Stimulated activated CD8-positive, alpha-beta memory T cell treated with anti-CD3 and anti-CD28 coated beads, Interleukin-15, amount 100 ng/mL, for 24 hours (primary cell): ENCODE data around the gene CCDC28A.

Source experiments
- DNase-seq: peaks from one replicate; pipeline ENCODE4 v3.0.0-alpha.2; 2020; ENCODE audit warnings: low read depth

CCDC28A gene

DNA sequence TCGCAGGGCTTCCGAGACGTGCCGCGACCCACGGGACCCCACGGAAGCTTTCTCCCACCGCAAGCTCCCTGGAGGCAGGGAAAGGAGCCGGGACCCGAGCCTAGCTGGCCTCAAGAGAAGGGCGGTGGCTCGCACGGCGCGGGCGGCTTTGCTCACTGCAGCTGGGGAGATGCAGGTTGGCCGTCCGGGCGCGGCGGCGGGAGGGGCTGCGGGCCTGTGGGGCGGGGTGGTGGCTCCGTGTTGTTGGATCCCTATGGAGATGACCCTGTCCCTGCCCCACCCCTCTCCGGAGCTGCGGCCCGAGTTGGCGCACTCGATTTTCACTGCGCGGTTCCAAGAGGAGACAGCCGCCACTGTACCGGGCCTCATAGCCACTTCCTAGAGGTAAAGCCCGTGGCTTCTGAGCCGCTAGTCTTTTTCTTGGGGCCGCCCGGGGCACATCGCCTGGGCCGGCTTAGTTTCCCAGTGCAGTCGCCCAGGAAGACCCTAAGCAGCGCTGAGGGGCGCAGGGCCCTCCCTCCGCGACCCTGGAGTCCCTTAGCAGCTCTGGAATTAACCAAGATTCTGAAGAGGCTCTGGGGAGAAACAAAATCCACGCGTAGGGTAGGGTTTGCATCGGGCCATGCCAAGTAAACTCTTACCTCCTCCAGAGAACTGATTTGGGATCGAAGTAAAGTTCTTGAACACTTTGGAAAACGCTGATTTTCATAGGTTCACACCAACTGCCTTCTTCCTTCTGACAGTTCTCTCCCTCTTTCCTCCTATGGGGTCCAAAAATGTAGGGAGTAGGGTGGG lies 22.4 kb downstream of the CCDC28A start, which contains the start of gene ECT2L:
TSS of gene ECT2L (plus strand) at position 279 of the 795 bp plus-strand sequence. CDS start 17,188 bp downstream, outside the sequence.
- no peak for DNase-seq

GRCh38 chr6:138796771-138797170 lies 23.2 kb downstream of the CCDC28A start:
- no peak for DNase-seq

GRCh38 chr6:138797806-138798446 lies 24.4 kb downstream of the CCDC28A start:
- no peak for DNase-seq

GRCh38 chr6:138800377-138801150 lies 27.0 kb downstream of the CCDC28A start:
- no peak for DNase-seq

- DNase-seq = no peak
These were observed 29.8 kb downstream of the CCDC28A start for GRCh38 chr6:138803331-138803730.

GRCh38 chr6:138803861-138804260 lies 30.3 kb downstream of the CCDC28A start:
- DNase-seq = no peak

GRCh38 chr6:138805016-138805765 lies 31.6 kb downstream of the CCDC28A start:
- DNase-seq = no peak

DNA sequence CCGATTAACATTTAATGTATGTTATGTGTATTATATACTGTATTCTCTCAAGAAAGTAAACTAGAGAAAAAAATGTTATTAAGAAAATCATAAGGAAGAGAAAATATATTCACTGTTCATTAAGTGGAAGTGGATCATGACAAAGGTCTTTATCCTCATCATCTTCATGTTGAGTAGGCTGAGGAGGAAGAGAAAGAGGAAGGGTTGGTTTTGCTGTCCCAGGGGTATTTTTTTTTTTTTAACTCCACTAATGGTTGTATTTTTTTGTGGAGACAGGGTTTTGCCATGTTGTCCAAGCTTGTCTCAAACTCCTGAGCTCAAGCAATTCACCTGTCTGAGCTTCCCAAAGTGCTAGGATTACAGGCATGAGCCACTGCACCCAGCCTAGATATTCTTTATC lies 33.3 kb downstream of the CCDC28A start:
- DNase-seq = no peak

DNA sequence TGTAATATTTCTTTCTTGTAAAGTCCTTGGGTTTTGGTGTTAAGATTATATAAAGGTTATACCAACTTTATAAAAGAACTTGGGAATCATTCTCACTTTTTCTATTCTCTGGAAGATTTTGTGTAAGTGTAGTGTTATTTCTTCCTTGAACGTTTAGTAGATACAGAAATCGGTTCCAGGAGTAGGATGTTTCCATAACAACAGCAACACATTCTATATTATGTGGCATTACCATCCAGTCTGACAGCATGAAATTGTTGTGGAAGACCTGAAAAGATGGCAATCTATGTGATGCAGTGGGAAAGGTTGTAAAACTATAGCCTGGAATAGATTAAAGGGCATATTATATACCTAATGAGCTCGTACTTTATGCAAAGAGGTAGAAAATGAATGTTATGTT lies 36.1 kb downstream of the CCDC28A start:
- DNase-seq = no peak

DNA sequence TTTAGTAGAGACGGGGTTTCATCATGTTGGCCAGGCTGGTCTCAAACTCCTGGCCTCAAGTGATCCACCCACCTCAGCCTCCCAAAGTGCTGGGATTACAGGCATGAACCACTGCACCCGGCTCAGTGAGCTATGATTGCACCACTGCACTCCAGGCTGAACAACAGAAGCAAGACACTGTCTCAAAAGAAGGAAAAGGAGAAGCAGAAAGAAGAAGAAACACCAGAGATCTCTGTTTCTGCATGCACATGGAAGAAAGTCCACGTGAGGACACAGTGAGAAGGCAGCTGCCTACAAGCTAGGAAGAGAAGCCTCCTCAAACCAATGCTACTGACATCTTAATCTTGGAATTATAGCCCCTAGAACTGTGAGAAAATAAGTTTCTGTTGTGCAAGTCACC lies 38.3 kb downstream of the CCDC28A start:
- no peak for DNase-seq

DNA sequence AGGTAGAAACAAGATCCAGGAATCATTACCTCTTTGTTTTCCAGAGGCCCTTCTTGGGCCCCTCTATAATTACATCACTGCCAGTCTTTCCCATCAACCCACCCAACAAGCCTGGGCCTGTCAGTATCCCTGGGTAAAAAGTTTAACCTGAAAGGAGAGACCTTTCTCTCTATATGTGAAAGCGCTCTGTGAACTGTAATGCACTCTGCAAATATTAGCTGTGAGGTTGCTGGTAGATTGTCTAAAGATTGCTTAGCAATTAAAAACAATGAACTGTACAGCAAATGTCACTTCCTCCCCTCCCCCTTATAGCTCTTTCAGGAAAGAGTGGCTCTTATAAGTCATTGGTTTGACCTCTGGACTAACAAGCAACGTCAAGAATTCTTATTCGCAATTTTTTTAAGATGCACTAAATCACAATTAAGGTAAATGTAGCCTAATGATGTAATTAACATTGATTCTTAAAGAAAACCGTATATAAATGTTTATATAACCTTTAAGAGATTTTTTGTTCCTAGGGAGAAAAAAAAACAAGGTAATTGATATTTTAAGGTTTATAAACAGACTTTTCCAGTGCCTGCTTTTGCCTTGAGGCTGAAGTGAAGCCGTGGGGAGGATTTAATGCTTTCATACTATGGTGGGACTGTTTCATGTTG lies 40.7 kb downstream of the CCDC28A start:
- no peak for DNase-seq

- no peak for DNase-seq
These were observed 41.7 kb downstream of the CCDC28A start for GRCh38 chr6:138815221-138815620.

- no peak for DNase-seq
These were observed 42.4 kb downstream of the CCDC28A start for GRCh38 chr6:138815797-138816528.

GRCh38 chr6:138817799-138818198 lies 44.2 kb downstream of the CCDC28A start:
- no peak for DNase-seq

DNA sequence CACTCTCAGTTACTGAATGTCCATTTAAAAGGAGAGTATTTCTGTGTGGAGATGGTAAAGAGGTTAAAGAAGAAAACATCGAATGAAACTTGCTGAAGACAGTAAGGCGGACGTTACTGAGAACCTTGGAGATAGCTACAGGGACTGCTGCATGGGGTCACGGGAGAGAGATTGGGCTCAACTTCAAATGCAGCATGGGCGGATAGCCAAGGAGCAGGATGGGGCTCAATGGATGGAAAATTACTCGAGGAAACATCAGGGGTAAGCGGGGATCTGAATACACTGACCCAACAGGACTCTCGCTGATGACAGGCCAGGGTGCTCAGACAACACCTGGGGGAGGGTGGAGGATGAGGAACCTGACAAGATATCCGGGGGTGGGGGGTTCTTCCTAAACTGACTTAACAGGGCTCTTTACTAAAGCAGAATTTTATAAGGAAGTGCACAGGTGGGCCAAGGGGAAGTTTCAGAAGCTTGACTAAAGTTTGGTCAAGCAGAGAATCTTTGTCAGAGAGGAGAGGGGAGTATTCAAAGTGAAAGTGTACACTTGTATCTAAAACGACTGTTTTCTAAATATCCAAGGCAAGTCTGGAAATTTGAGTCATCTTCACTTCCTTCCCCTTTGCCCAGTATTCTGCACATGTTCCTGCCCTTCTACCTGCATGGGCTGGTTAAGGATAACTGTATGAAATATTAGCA lies 45.1 kb downstream of the CCDC28A start:
- no peak for DNase-seq

DNA sequence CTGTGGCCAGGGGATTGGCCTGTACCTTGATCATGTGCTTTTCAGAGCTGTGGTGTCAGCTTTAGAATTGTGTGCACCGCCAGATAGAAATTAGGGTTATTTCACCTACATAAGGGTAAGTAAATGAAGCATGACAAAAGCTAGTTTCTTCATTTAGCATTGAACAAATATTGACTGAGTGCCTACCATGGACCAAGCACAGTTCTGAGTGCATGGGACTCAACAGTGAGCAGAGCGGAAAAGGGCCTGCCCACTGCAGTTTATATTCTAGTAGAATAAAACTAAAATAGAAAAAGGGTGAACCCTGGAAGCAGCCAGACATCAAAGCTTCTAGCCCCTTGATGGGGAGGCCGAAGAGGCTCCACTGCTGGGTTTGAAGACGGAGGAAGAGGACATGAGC lies 48.0 kb downstream of the CCDC28A start:
- no peak for DNase-seq

DNA sequence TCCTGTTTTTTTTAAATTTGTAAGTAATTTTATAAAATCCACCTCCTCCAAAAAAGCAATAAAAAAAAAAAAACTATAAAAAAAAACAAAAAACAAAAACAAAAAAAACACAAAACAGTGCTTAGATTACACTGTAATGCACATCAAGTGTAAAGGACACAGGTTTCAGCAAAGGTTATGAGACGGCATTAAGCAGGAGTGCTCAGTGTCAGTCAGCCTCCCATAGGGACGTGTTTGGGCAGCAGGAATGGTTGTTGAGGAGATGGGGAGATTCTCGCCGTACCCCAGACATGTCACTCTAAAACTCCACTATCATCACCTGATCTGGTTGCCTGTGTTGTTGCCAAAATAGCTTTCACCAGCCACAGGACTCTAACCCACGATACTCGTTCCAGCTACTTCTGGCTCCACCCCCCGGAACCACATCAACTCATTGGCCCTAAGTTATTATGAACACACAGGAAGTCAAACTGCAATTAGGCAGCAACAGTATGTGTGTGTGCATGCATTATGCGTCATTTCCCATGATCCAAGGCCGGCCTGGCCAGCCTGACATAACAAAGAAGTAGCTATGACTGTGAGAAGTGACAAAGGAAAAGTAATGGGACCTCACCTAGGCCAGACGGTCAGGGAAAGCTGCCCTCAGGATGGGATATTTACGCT lies 51.0 kb downstream of the CCDC28A start:
- no peak for DNase-seq

- DNase-seq = no peak
These were observed 56.7 kb downstream of the CCDC28A start for GRCh38 chr6:138830248-138830647.

- no peak for DNase-seq
These were observed 58.6 kb downstream of the CCDC28A start for GRCh38 chr6:138832182-138832581.
